HG03378 (cell line): ENCODE data around the gene PARVA.

Source experiments
- ATAC-seq: cut with Tn5 transposase; IDR thresholded peaks from one replicate; pipeline ENCODE4 v1.9.1; 2021; ENCODE audit warnings: mild to moderate bottlenecking, moderate library complexity; ENCODE audit not compliant: unreplicated experiment

Gene PARVA

DNA sequence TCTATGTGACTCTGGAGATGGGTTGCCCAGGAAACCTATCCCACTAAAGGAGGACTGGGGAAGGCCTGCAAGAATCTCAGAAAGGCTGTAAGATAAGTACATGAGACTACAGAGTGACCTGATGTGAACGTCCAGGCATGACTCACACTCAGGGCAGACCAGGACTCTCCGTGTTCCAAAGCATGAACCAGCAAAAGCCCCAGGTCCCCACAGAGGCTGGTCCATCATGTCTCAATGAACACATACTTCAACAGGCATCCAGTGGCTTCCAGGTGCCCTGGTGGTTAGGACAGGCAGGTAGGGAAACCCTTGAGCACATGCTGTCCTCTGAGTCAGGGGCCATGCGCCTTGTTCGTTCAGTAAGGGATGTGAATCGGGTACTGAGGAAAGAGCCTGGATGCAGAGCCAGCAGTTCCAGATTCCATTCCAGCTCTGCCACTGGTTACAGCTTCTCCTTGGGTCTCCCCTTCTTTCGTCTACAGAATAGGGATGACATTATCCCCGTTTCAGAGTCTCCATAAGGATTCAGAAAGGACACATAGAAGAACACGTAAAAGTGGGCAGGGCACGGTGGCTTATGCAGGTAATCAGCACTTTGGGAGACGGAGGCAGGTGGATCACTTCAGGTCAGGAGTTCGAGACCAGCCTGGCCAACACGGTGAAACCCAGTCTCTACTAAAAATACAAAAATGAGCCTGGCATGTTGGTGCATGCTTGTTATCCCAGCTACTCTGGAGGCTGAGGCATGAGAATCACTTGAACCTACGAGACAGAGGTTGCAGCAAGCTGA, 167.8 kb downstream of the PARVA start:
- no peak for ATAC-seq

DNA sequence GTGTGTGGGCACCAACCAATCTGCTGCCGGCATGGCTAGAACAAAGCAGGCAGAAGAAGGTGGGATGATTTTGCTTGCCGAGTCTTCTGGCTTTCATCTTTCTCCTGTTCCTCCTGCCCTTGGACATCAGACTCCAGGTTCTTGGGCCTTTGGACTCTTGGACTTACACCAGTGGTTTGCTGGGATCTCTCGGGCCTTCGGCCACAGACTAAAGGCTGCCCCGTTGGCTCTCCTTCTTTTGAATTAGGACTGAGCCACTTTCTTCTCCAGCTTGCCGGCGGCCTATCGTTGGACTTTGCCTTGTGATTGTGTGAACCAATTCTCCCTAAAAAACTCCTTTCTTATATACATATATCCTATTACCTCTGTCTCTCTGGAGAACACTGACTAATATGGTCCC, 168.8 kb downstream of the PARVA start:
- ATAC-seq, result no peak

GRCh38 chr11:12546660-12547059, 169.3 kb downstream of the PARVA start:
- no peak for ATAC-seq

GRCh38 chr11:12547953-12548650, 170.7 kb downstream of the PARVA start:
- ATAC-seq, result no peak

- no peak for ATAC-seq
Observed at GRCh38 chr11:12552692-12553091, 175.3 kb downstream of the PARVA start.

GRCh38 chr11:12554122-12554521, 176.8 kb downstream of the PARVA start:
- no peak for ATAC-seq

GRCh38 chr11:12556155-12556554, 178.8 kb downstream of the PARVA start:
- ATAC-seq, result no peak

- ATAC-seq, result no peak
Observed at GRCh38 chr11:12556788-12557384, 179.5 kb downstream of the PARVA start.

DNA sequence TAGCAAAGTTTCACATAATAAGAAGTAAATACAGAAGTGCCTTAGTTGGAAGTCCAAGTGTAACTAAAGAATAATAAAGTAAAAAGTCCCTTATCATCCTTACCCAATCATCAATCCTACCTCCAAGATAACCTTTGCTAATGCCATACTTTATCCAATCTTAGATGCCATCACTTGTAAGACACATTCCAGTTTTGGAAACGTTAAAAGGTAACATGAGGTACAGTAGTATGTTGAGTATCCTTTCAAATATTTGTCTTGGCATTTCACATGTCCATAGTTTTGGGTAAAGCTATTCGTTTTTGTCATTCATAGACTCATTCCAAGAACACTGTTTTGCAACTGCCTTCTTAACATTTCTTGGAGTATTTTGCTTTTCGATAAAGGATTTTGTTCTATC, 181.6 kb downstream of the PARVA start:
- ATAC-seq, result no peak

DNA sequence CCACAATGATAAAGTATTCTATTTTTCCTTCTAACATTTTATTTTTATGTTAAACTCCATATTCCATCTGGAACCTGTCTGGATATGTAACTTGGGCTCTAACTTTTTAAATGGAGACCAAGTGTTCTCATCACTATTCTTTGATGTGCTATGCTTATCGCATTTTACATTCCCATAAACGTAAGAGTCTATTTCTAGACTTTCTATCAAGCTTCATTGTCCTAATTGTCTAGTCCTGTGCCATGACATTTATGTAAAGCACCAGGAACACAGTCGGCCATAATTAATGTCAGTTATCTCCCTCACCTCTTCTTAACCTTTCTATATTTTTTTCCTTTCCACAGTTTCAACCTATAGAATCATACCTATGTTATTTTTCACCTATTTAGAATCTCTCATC, 183.0 kb downstream of the PARVA start:
- ATAC-seq, result no peak

DNA sequence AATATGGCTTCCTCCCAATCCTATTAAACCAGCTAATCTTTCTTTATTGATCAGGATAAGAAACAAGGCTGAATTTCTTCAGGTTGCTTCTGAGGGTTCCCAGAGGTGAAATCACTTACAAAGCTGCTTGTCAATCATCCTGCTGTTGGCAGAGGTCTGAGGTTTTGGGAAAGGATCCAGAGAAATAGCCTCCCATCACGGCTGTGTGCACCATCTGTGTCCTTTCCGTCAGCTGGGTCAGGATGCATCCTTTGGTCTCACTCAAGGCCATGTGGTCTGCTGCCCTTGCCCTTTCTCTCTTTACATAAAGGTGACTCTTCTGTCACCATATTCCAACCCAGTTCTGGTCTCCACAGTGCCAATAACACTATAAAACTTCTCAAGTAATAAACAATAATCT, 183.5 kb downstream of the PARVA start:
- ATAC-seq, result no peak

DNA sequence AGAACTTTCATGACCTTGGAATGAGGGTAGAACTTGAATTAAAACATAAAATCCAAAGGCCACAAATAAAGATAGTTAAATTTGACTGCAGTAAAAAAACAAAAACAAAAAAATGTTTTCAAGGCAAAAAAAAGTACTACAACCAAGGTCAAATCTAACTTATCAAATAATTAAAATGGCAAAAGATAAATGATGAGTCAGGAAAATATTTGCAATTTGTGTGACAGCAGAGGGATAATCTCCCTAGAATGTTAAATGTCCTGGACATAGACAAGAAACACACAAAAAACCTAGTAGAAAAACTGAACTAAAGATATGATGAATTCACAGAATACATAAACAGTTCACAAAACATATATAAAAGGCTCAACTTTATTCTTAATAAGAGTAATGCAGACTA, 186.6 kb downstream of the PARVA start:
- no peak for ATAC-seq

DNA sequence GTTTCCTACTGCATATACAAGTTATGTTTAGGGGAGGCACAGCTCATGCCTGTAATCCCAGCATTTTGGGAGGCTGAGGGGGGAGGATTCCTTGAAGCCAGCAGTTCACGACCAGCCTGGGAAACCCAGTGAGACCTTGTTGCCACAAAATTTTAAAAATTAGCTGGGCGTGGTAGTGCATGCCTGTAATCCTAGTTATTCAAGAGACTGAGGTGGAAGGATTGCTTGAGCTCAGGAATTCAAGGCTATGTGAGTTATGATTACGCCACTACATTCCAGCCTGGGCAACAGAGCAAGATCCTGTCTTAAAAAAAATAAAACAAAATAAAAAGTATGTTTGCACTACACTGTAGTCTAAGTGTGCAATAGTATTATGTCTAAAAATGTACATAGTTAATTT, 188.0 kb downstream of the PARVA start:
- ATAC-seq, result no peak

DNA sequence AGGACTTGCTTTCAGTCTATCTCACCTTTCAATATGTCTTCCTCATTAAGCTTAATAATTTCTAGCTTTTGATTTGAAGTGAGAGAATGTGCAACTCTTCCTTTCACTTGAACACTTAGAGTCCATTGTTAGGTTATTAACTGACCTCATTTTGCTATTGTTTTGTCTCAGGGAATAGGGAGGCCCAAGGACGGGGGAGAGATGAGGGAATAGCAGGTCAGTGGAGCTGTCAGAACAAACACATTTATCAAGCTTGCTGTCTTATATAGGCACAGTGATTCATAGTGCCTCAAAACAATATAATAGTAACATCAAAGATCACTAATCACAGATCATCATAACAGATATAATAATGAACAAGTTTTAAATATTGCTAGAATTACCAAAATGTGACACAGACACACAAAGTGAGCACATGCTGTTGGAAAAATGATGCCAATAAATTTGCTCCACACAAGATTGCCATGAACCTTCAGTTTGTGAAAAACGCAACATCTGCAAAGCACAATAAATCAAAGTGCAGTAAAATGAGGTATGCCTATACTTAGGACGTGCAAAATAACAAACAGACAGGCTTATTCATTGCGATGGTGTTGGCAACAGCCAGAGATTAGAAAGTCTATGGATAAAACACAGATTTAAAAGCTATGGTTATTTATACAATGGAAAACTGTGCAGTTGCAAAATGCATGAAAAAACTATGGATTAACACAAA, 190.5 kb downstream of the PARVA start:
- no peak for ATAC-seq

- no peak for ATAC-seq
Observed at GRCh38 chr11:12569499-12570425, 192.4 kb downstream of the PARVA start.

GRCh38 chr11:12573707-12574485, 196.5 kb downstream of the PARVA start:
- no peak for ATAC-seq

DNA sequence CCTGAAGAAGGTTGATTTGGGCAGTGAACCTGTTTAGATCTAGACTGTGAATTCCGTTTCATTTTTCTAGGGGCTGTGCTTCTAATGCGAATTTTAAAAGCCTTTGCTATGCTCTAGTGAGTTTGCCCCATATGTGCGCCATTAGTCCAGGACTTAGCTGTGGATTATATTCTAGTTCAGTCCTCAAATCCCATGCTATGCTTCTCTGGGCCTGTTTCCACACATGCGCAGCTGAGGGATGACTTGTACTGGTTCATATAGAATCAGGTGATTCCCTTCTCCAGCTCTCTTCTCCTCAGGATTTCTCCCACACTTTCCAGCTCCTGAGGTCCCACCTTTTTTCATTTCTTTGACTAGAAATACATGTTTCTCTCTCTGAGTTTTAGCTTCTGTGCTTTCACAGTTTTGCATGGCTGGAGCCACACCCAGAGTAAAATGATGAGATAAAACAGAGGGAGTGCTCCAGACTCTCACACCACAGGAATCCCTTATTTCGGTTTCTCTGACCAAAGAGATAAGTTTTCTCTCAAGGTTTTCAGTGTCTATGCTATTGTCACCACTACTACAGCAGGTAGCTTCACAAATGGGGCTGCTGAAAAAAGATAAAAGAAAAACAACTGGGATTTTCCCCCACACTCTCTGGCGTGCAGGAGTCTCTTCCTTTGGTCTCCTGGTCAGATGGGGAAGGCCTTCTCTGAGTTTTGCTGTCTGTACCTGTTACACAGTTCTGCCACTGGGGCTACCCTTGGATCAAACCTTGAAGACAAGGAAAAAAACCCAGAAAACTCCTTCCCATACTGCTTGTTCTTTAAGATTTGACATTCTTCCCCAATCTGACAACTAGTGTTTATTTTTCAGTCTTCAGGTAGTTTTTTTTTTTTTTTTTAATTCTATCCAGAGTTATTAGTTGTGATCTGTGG, 200.6 kb downstream of the PARVA start:
- ATAC-seq, result no peak

DNA sequence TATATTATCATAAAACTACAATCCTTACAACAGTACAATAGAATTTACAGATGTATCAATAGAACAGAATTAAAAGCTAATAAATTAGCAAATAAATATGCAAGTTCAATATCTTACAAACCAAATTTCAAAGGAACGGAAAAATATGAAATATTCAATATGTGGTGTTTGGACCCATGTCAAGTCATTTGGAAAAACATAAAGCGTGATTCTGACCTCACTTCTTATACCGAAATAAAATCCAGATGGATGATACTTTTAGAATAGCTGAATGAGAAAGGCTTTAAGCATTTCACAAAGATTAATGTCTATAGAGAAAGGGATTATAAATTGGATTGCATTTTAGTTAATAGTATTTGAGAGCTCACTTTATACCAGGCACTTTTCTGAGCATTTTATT, 204.0 kb downstream of the PARVA start:
- ATAC-seq, result no peak

DNA sequence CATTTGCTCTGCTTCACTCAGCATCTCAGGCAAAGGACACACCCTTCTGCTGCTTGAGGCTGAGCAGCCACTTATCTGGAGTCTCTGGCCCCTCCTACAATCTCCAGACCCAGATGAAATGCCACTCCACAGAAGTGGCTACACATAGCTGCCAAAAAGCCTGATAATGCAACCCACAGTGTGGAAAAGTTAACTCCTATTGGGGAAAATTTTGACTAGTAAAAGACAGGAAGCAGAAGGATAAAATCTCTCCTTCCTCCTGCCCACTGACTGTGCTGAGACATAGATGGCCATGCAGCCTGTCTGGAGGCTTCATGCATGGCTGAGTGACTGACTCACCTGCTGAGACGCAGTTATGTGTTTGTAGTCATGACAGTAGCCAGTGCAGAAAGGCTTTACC, 204.6 kb downstream of the PARVA start:
- ATAC-seq, result no peak
